Ishikawa (cell line): ENCODE measurements around the gene PRODH2.

Experiments used
- CEBPB ChIP-seq: IDR thresholded peaks from 2 replicates; pipeline ENCODE4 v1.6.1; 2012
- CREB1 ChIP-seq: IDR thresholded peaks from 2 replicates; pipeline ENCODE4 v1.6.1; 2012; ENCODE audit warnings: low read depth
- EGR1 ChIP-seq: IDR thresholded peaks from 2 replicates; pipeline ENCODE4 v1.6.1; 2012
- EP300 ChIP-seq: IDR thresholded peaks from 2 replicates; pipeline ENCODE4 v1.6.1; 2012; ENCODE audit warnings: borderline replicate concordance
- FOXM1 ChIP-seq: IDR thresholded peaks from 2 replicates; pipeline ENCODE4 v1.6.1; 2012; ENCODE audit warnings: low read depth, borderline replicate concordance
- MAX ChIP-seq: IDR thresholded peaks from 2 replicates; pipeline ENCODE4 v1.6.1; 2012
- NFIC ChIP-seq: IDR thresholded peaks from 2 replicates; pipeline ENCODE4 v1.6.1; 2012
- RAD21 ChIP-seq: IDR thresholded peaks from 2 replicates; pipeline ENCODE4 v1.6.1; 2012; ENCODE audit warnings: low read depth
- REST ChIP-seq: IDR thresholded peaks from 2 replicates; pipeline ENCODE4 v1.6.1; 2012; ENCODE audit warnings: low read depth, mild to moderate bottlenecking
- TAF1 ChIP-seq: IDR thresholded peaks from 2 replicates; pipeline ENCODE4 v1.6.1; 2012; ENCODE audit warnings: low read depth, mild to moderate bottlenecking
- TCF12 ChIP-seq: IDR thresholded peaks from 2 replicates; pipeline ENCODE4 v1.6.1; 2012; ENCODE audit warnings: low read depth
- TEAD4 ChIP-seq: IDR thresholded peaks from 2 replicates; pipeline ENCODE4 v1.6.1; 2012
- USF1 ChIP-seq: IDR thresholded peaks from 2 replicates; pipeline ENCODE4 v1.6.1; 2012
- YY1 ChIP-seq: IDR thresholded peaks from 2 replicates; pipeline ENCODE4 v1.6.1; 2012; ENCODE audit warnings: low read depth
- ZBTB7A ChIP-seq: IDR thresholded peaks from 2 replicates; pipeline ENCODE4 v1.6.1; 2012; ENCODE audit warnings: low read depth

Gene PRODH2

GRCh38 chr19:35812220-35813042 lies at the start of gene PRODH2:
TSS of gene PRODH2 (minus strand) at chr19:35812845. CDS start at chr19:35812805, 40 bp downstream.
- TF ChIP-seq CREB1 (no peak), EGR1 (no peak), TCF12 (no peak), YY1 (no peak), ZBTB7A (no peak), CEBPB (no peak), MAX (no peak)

DNA sequence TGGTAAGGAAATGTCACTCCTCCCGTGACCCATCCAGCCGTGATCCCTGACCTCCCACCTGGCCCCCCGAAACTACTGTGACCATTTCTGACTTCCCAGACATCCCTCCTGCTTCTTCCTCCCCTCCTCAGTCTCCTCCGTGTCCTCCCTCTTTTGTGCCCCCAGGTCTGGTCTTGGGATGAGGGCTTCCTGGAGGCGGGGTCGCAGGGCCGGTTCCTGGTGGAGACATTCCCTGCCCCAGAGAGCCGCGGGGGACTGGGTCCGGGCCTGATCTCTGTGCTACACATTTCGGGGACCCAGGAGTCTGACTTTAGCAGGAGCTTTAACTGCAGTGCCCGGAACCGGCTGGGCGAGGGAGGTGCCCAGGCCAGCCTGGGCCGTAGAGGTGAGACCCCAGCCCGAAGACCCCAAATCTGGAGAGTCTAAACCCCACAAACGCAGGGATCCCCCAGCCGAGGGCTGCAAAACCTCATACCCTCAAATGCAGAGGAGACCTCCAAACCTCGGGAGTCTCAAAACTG lies 49.1 kb upstream of the PRODH2 start:
- TF ChIP-seq CEBPB (no peak), TEAD4 (no peak), USF1 (no peak), CREB1 (no peak), ZBTB7A (no peak), TAF1 (no peak), MAX (no peak), EGR1 (no peak), YY1 (no peak), REST (no peak), TCF12 (no peak), RAD21 (no peak), NFIC (no peak), FOXM1 (no peak), EP300 (no peak)

- TF ChIP-seq TAF1 (no peak; the same call in 1 of the 2 replicates), FOXM1 (no peak), TEAD4 (no peak), EGR1 (no peak), TCF12 (no peak), REST (no peak), USF1 (no peak; the same call in 1 of the 2 replicates), MAX (0 out of 2 replicates have a peak, but pooled peaks have one; percentile 13)
Measured at GRCh38 chr19:35860818-35861639, 48.4 kb upstream of the PRODH2 start.

- TF ChIP-seq USF1 (no peak), CEBPB (no peak), ZBTB7A (no peak), FOXM1 (no peak), NFIC (no peak), MAX (no peak), EGR1 (no peak), TAF1 (no peak), EP300 (no peak), REST (no peak), YY1 (no peak), TEAD4 (no peak)
Measured at GRCh38 chr19:35860436-35860817, 47.8 kb upstream of the PRODH2 start.
